Hepatocyte (in vitro differentiated cells): ENCODE data around the gene PIGBOS1. TPM values are rescaled to one million over a fixed set of nuclear protein-coding genes. Genes with fewer than 3 reads are reported as not detected.

ENCODE experiments used
- DNase-seq: peaks from one replicate; pipeline ENCODE4 v3.0.0-alpha.2; 2016; ENCODE audit warnings: low spot score
- H2AFZ ChIP-seq: fragments of 200-600 bp; sonication (generic); 2 replicates; pipeline ENCODE4 v1.6.0; 2016; ENCODE audit warnings: antibody characterized with exemption, mild to moderate bottlenecking
- H3K27ac ChIP-seq: fragments of 200-600 bp; sonication (generic); 2 replicates; pipeline ENCODE4 v1.5.1; 2016; ENCODE audit warnings: mild to moderate bottlenecking
- H3K27me3 ChIP-seq: fragments of 200-600 bp; sonication (generic); 2 replicates; pipeline ENCODE4 v1.6.1; 2016
- H3K36me3 ChIP-seq: fragments of 200-600 bp; sonication (generic); replicated peaks from 2 replicates; pipeline ENCODE4 v1.5.1; 2016; ENCODE audit warnings: low read depth; ENCODE audit not compliant: insufficient read depth
- H3K4me1 ChIP-seq: fragments of 200-600 bp; sonication (generic); 2 replicates; pipeline ENCODE4 v1.5.1; 2016; ENCODE audit warnings: mild to moderate bottlenecking, moderate library complexity; ENCODE audit not compliant: insufficient read depth
- H3K4me2 ChIP-seq: fragments of 200-600 bp; sonication (generic); 2 replicates; pipeline ENCODE4 v1.6.0; 2016
- H3K4me3 ChIP-seq: fragments of 200-600 bp; sonication (generic); 2 replicates; pipeline ENCODE4 v1.5.1; 2016; ENCODE audit warnings: mild to moderate bottlenecking
- H3K79me2 ChIP-seq: fragments of 200-600 bp; sonication (generic); 2 replicates; pipeline ENCODE4 v1.6.0; 2017; ENCODE audit warnings: mild to moderate bottlenecking
- H3K9me2 ChIP-seq: fragments of 200-600 bp; sonication (generic); replicated peaks from 2 replicates; pipeline ENCODE4 v1.6.0; 2017; ENCODE audit warnings: mild to moderate bottlenecking; ENCODE audit not compliant: insufficient read depth
- H3K9me3 ChIP-seq: fragments of 200-600 bp; sonication (generic); 2 replicates; pipeline ENCODE4 v1.5.1; 2016; ENCODE audit warnings: low read depth, mild to moderate bottlenecking
- H4K20me1 ChIP-seq: fragments of 200-600 bp; sonication (generic); 2 replicates; pipeline ENCODE4 v1.6.0; 2016; ENCODE audit warnings: mild to moderate bottlenecking; ENCODE audit not compliant: insufficient read depth, poor library complexity, severe bottlenecking
- CTCF ChIP-seq: fragments of 200-600 bp; sonication (generic); IDR thresholded peaks from 2 replicates; pipeline ENCODE4 v1.5.1; 2016; ENCODE audit warnings: antibody characterized with exemption, mild to moderate bottlenecking; ENCODE audit not compliant: poor library complexity
- EZH2 ChIP-seq: fragments of 200-600 bp; sonication (generic); IDR thresholded peaks from 2 replicates; pipeline ENCODE4 v1.6.1; 2016; ENCODE audit warnings: antibody characterized with exemption, mild to moderate bottlenecking, borderline replicate concordance
- EZH2phosphoT487 ChIP-seq: fragments of 200-600 bp; sonication (generic); IDR thresholded peaks from one replicate; pipeline ENCODE4 v1.6.1; 2018; ENCODE audit warnings: antibody characterized with exemption, mild to moderate bottlenecking, low read depth, moderate library complexity; ENCODE audit not compliant: unreplicated experiment, severe bottlenecking
- WGBS: methylation state at CpG from one replicate; pipeline ENCODE4 v1.1.6; 2016; ENCODE audit warnings: low lambda C conversion rate; ENCODE audit errors: missing lambda C conversion rate; 5-methylcytosine and 5-hydroxymethylcytosine counted together
- polyA plus RNA-seq: library from polyadenylated mRNA; unstranded; fragments of >200 nt; fragmentation: Nextera tagmentation; extraction: Ambion mirVana; gene quantifications from 2 replicates; pipeline ENCODE4 v1.2.1, GENCODE V29; 2016
- total RNA-seq: library from RNA; depleted of rRNA; stranded (reverse); fragments of >200 nt; gene quantifications from 2 replicates; pipeline ENCODE4 v1.2.3, GENCODE V29; 2014

PIGBOS1 gene
- total and polyA plus RNA-seq, 2 experiments from 2014 or later = 24.8 to 35.0 TPM

DNA sequence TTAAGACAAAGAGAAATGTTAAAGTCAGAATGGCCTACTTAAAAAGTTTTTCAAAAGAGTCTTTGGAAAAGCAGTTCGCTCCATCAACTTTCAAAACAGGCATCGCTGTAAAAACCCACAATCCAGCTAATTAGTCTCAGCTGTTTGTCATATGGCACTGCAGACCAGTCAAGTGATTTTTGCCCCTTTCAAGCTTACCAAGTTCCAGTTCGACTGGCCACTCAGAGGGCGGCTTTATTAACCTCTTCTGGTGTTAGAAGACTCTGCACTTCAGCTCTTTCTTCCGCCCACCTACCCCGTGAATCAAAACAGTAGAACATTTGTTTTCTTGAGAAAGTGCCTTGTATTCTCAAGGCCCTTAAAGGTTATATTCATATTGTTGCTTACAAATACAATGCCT lies 48.6 kb downstream of the PIGBOS1 start:
- H3K27ac ChIP-seq = no peak overlapping the region
- no peaks in the 10 kb centered on the region for H4K20me1 ChIP-seq
- H3K36me3 ChIP-seq = no peaks in the 10 kb centered on the region
- peaks cover 7% of the 10 kb centered on the region for H3K4me1 ChIP-seq
- H3K9me2 ChIP-seq = no peaks in the 10 kb centered on the region
- no peak overlapping the region for H2AFZ ChIP-seq
- WGBS = 69% methylated on average over 6 of the region's 6 CpGs
- no peaks in the 10 kb centered on the region for H3K9me3 ChIP-seq
- H3K4me3 ChIP-seq = no peak overlapping the region
- H3K27me3 ChIP-seq = no peaks in the 10 kb centered on the region
- H3K79me2 ChIP-seq = peaks cover 49% of the 10 kb centered on the region
- DNase-seq = no peak
- TF ChIP-seq CTCF = no peak
- TF ChIP-seq EZH2 = no peak
- no peak for TF ChIP-seq EZH2phosphoT487
- no peak overlapping the region for H3K4me2 ChIP-seq

GRCh38 chr15:55268176-55268695 lies 50.7 kb downstream of the PIGBOS1 start:
- no peak for TF ChIP-seq EZH2
- no peak for TF ChIP-seq EZH2phosphoT487
- no peak for TF ChIP-seq CTCF
- no peaks in the 10 kb centered on the region for H3K9me2 ChIP-seq
- H3K9me3 ChIP-seq = no peaks in the 10 kb centered on the region
- no peak for DNase-seq
- peaks cover 35% of the 10 kb centered on the region for H3K79me2 ChIP-seq
- H3K4me2 ChIP-seq = no peak overlapping the region
- peaks cover 7% of the 10 kb centered on the region for H3K4me1 ChIP-seq
- H3K36me3 ChIP-seq = no peaks in the 10 kb centered on the region
- 94% methylated on average over 2 of the region's 2 CpGs for WGBS
- no peak overlapping the region for H2AFZ ChIP-seq
- peak overlapping the region; percentile 81 for H3K27ac ChIP-seq
- no peaks in the 10 kb centered on the region for H3K27me3 ChIP-seq
- no peaks in the 10 kb centered on the region for H4K20me1 ChIP-seq
- H3K4me3 ChIP-seq = no peak overlapping the region

- no peaks in the 10 kb centered on the region for H3K27me3 ChIP-seq
- peak overlapping the region; percentile 29 for H2AFZ ChIP-seq
- no peaks in the 10 kb centered on the region for H3K36me3 ChIP-seq
- WGBS = 56% methylated on average over 10 of the region's 10 CpGs
- H3K4me2 ChIP-seq = peak overlapping the region; percentile 62
- peaks cover 7% of the 10 kb centered on the region for H3K4me1 ChIP-seq
- no peaks in the 10 kb centered on the region for H3K9me3 ChIP-seq
- H3K9me2 ChIP-seq = no peaks in the 10 kb centered on the region
- peak; percentile 37 for DNase-seq
- no peak for TF ChIP-seq EZH2
- TF ChIP-seq CTCF = no peak
- TF ChIP-seq EZH2phosphoT487 = no peak
- no peaks in the 10 kb centered on the region for H4K20me1 ChIP-seq
- H3K27ac ChIP-seq = peak overlapping the region; percentile 81
- H3K79me2 ChIP-seq = peaks cover 29% of the 10 kb centered on the region
- no peak overlapping the region for H3K4me3 ChIP-seq
Observed at GRCh38 chr15:55267401-55268175, 51.3 kb downstream of the PIGBOS1 start.

Other genes starting within 250 kb of the PIGBOS1 start
- gene RSL24D1, start 122.2 kb downstream of the PIGBOS1 start, total RNA-seq = 88.7 and 96.7 TPM in 2 replicates
- gene RSL24D1, start 122.2 kb downstream of the PIGBOS1 start, polyA plus RNA-seq = 39.7 and 43.1 TPM in 2 replicates
- gene RAB27A, start 29.3 kb downstream of the PIGBOS1 start, total RNA-seq = 13.1 and 16.6 TPM in 2 replicates
- gene RAB27A, start 29.3 kb downstream of the PIGBOS1 start, polyA plus RNA-seq = 10.5 and 15.9 TPM in 2 replicates
- gene PIGB, start 99 bp upstream of the PIGBOS1 start, total RNA-seq = 9.0 and 12.1 TPM in 2 replicates
- gene PIGB, start 99 bp upstream of the PIGBOS1 start, polyA plus RNA-seq = 13.5 and 16.9 TPM in 2 replicates
- gene CCPG1, start 89.2 kb upstream of the PIGBOS1 start, total RNA-seq = 38.9 and 39.1 TPM in 2 replicates
- gene CCPG1, start 89.2 kb upstream of the PIGBOS1 start, polyA plus RNA-seq = 32.4 and 33.6 TPM in 2 replicates
- gene PIERCE2, start 89.4 kb upstream of the PIGBOS1 start, total RNA-seq = 0.23 and 2.6 TPM in 2 replicates
- 1.2 and 1.5 TPM in 2 replicates for gene PIERCE2, start 89.4 kb upstream of the PIGBOS1 start, polyA plus RNA-seq
- 0.83 and 1.8 TPM in 2 replicates for gene DNAAF4, start 189.1 kb upstream of the PIGBOS1 start, total RNA-seq
- gene DNAAF4, start 189.1 kb upstream of the PIGBOS1 start, polyA plus RNA-seq = 0.80 and 2.2 TPM in 2 replicates